GM12891 (cell line): ENCODE measurements around the gene DSC2.

ENCODE experiments used
- PAX5 ChIP-seq: IDR thresholded peaks from 2 replicates; pipeline ENCODE4 v1.6.1; 2011; ENCODE audit warnings: low read length, moderate library complexity, mild to moderate bottlenecking; ENCODE audit not compliant: insufficient read depth, severe bottlenecking
- POLR2A ChIP-seq: IDR thresholded peaks from 2 replicates; pipeline ENCODE4 v1.6.1; 2011; ENCODE audit warnings: low read depth, low read length, control low read depth
- POLR2AphosphoS5 ChIP-seq: IDR thresholded peaks from 2 replicates; pipeline ENCODE4 v1.6.1; 2011; ENCODE audit warnings: low read depth, low read length, control low read depth
- POU2F2 ChIP-seq: IDR thresholded peaks from 2 replicates; pipeline ENCODE4 v1.6.1; 2011; ENCODE audit warnings: low read depth, mild to moderate bottlenecking, control low read depth, low read length, moderate library complexity
- SPI1 ChIP-seq: IDR thresholded peaks from 2 replicates; pipeline ENCODE4 v1.6.1; 2011; ENCODE audit warnings: low read depth, low read length, control low read depth
- TAF1 ChIP-seq: IDR thresholded peaks from 2 replicates; pipeline ENCODE4 v1.6.1; 2011; ENCODE audit warnings: low read depth, low read length, control low read depth

- TF ChIP-seq POLR2AphosphoS5 (no peak), POLR2A (no peak), TAF1 (no peak), POU2F2 (no peak), SPI1 (no peak), PAX5 (no peak)
Observed at GRCh38 chr18:31103423-31103822, 1.2 kb upstream of the DSC2 start.
